ENCODE data around the gene IP6K3. TPM values are rescaled to one million over a fixed set of nuclear protein-coding genes. Genes with fewer than 3 reads are reported as not detected.

The IP6K3 gene
- total RNA-seq, 4 donors from 2014 or later, result 0.88 to 5.8 (median 1.6) TPM

DNA sequence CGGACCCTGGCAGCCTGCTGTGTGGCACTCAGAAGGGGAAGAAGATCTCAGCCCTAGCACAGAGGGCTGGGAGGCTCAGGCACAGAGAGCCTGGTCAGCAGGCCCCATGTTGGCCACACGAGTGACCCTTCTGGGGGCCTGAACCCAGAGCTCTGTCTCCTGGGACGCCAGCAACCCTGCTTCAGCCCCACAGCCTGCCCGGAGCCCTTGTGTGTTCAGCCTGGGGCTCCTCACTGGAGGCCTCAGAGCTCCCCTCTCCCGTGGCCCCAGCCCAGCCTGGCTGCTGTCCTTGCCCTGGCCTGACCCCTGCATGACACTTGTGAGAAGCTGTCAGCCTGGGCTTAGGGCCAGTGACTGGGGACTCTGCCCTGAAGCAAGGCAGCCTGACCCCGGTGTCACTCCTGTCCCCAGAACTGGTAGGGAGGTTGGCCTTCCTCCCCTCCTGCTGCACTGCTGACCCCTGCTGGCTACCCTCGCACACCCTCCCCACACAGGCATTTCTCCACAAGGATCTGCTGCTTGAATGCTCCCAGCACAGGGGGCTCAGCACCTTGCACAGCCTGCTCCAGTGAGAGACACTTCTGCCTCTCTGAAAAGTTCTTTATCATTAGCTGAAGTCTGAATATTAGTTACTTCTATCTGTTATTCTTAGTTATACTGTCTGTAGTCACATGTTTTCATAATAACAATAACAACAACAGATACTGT, 15.4 kb upstream of the IP6K3 start:
- H3K4me3 ChIP-seq, result no peak overlapping the region
- TF ChIP-seq, protein P1, sequence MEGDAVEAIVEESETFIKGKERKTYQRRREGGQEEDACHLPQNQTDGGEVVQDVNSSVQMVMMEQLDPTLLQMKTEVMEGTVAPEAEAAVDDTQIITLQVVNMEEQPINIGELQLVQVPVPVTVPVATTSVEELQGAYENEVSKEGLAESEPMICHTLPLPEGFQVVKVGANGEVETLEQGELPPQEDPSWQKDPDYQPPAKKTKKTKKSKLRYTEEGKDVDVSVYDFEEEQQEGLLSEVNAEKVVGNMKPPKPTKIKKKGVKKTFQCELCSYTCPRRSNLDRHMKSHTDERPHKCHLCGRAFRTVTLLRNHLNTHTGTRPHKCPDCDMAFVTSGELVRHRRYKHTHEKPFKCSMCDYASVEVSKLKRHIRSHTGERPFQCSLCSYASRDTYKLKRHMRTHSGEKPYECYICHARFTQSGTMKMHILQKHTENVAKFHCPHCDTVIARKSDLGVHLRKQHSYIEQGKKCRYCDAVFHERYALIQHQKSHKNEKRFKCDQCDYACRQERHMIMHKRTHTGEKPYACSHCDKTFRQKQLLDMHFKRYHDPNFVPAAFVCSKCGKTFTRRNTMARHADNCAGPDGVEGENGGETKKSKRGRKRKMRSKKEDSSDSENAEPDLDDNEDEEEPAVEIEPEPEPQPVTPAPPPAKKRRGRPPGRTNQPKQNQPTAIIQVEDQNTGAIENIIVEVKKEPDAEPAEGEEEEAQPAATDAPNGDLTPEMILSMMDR (IDR thresholded peaks at IDR 0.05), result peak in 4 of 6 experiments; percentile 43 to 80 (median 69)
- no peak for TF ChIP-seq POLR2A (IDR thresholded peaks at IDR 0.05)
- H3K4me1 ChIP-seq, result peaks cover 0 to 10% (median 0%) of the 10 kb centered on the region in 4 donors
- H3K9me3 ChIP-seq, result no peaks in the 10 kb centered on the region
- H3K36me3 ChIP-seq, result no peaks in the 10 kb centered on the region
- H3K27ac ChIP-seq, result peak overlapping the region in 2 of 4 donors; percentile 27
- DNase-seq, result peak; percentile 25 to 83 (median 77)
- no peaks in the 10 kb centered on the region for H3K27me3 ChIP-seq

DNA sequence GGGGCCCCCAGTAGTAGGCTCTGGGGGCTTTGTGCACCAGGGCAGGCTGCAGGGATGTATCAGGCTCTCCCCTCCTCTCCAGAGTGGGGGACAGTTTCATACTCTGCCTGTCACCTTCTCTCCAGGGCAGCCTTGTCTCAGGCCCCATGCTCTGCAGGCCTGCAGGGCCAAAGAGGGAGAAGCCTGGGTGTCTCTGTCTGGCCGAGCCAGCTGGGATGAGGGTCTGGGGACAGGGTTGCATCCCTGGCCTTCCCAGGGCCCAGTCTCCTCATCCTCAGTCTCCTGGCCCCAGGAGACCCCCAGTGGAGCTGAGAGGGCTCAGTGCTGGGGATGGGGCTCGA, 14.8 kb upstream of the IP6K3 start:
- H3K27me3 ChIP-seq, result no peaks in the 10 kb centered on the region
- H3K4me1 ChIP-seq, result peaks cover 0 to 10% (median 0%) of the 10 kb centered on the region in 4 donors
- no peak for DNase-seq
- no peaks in the 10 kb centered on the region for H3K9me3 ChIP-seq
- H3K4me3 ChIP-seq, result no peak overlapping the region
- no peaks in the 10 kb centered on the region for H3K36me3 ChIP-seq
- TF ChIP-seq, protein P1 (IDR thresholded peaks at IDR 0.05), result no peak
- TF ChIP-seq POLR2A (IDR thresholded peaks at IDR 0.05), result no peak
- H3K27ac ChIP-seq, result peak overlapping the region in 2 of 4 donors; percentile 27

DNA sequence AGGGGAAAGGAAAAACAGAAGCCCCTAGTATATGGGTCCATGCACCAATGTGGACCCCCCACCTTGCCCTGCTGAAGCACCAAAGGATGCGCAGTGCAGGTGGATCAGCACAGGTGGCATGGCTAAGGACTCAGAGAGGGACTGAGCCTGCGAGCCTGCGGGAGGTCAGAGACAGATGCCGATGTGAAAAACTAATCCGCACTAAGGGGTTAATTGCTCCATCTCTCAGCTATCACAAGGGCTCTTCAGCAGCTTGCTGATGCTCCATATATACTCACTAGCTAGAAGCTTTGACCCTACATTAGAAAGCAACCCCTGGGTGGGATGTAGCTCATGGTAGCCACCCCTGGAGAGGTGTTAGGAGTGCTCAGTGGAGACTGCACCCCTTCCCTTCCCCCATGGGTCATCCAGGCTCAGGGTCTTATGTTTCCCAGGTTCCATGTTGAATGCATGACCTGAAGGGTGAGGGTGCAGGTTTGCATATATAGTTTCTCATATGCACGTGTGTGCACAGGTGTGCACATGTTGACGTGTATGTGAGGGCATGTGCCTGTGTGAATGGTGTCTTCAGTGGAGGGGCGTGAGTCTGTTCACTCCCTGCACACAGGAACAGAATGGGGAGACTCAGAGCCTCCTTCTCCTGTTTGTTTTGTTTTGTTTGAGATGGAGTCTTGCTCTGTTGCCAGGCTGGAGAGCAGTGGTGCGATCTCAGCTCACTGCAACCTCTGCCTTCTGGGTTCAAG, 13.4 kb upstream of the IP6K3 start:
- H3K27ac ChIP-seq, result no peak overlapping the region
- no peaks in the 10 kb centered on the region for H3K27me3 ChIP-seq
- no peak for TF ChIP-seq POLR2A (IDR thresholded peaks at IDR 0.05)
- TF ChIP-seq, protein P1 (IDR thresholded peaks at IDR 0.05), result no peak

DNA sequence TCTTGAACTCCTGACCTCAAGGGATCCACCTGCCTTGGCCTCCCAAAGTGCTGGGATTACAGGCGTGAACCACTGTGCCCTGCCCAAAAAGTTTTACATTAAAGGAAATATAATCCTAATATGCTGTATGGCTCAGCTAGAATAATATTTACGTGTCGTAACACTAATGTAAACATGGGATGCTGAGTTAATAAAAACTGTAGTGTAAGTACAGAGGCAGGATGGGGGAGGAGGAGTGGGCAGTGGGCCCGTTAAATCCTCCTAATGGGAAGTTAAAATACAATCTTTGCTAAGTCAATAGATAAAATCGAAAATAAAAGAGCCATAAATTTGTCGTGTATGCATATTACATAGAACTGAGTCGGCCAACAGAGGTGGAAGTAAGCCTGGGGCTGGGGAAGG, 12.1 kb upstream of the IP6K3 start:
- Histone ChIP-seq H3K4me1 (peaks cover 0 to 10% (median 0%) of the 10 kb centered on the region in 4 donors), H3K4me3 (no peak overlapping the region), H3K27ac (no peak overlapping the region), H3K27me3 (no peaks in the 10 kb centered on the region), H3K9me3 (no peaks in the 10 kb centered on the region), H3K36me3 (no peaks in the 10 kb centered on the region)
- TF ChIP-seq, protein P1 (IDR thresholded peaks at IDR 0.05), result no peak
- TF ChIP-seq POLR2A (IDR thresholded peaks at IDR 0.05), result no peak
- DNase-seq, result no peak

More for the DNA sequence above, 13.4 kb upstream of the IP6K3 start:
- no peak overlapping the region for H3K4me3 ChIP-seq
- H3K9me3 ChIP-seq, result no peaks in the 10 kb centered on the region
- DNase-seq, result no peak
- H3K36me3 ChIP-seq, result no peaks in the 10 kb centered on the region
- H3K4me1 ChIP-seq, result peaks cover 0 to 10% (median 0%) of the 10 kb centered on the region in 4 donors

DNA sequence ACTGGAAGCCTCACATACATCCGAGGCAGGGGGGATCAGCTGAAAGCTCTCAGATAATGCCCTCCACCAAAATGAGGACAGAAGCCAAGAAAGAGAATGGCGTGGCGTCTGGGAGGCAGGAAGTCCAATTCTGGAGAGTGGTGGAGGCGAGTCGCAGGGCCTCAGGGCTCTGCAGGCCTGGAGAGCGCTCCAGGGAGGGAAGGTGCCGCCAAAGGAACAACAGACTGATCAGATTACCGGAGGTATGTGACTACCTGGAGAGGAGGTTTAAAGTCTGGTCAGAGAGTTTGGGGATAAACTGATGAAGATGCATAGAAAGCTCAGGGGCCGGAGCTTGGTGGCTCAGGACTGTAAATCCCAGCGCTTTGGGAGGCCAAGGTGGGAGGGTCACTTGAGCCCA, 11.2 kb upstream of the IP6K3 start:
- TF ChIP-seq, protein P1 (IDR thresholded peaks at IDR 0.05), result no peak
- no peak for TF ChIP-seq POLR2A (IDR thresholded peaks at IDR 0.05)
- Histone ChIP-seq H3K4me1 (peaks cover 0 to 10% (median 0%) of the 10 kb centered on the region in 4 donors), H3K9me3 (no peaks in the 10 kb centered on the region), H3K27me3 (no peaks in the 10 kb centered on the region), H3K36me3 (no peaks in the 10 kb centered on the region), H3K27ac (no peak overlapping the region), H3K4me3 (no peak overlapping the region)
- no peak for DNase-seq
